Neural progenitor cell (in vitro differentiated cells): ENCODE measurements around the gene OR52A5. TPM values are rescaled to one million over a fixed set of nuclear protein-coding genes. Genes with fewer than 3 reads are reported as not detected.
"Not testable (repeated sequence)": the region's sequence is repeated elsewhere in the genome, so short reads cannot be mapped to it uniquely, and the experiment has no call there.

ENCODE experiments used
- DNase-seq: peaks from one replicate; pipeline ENCODE4 v3.0.0-alpha.2; 2016; ENCODE audit warnings: low spot score
- H2AFZ ChIP-seq: fragments of 200-600 bp; sonication (generic); replicated peaks from 2 replicates; pipeline ENCODE4 v1.6.1; 2016; ENCODE audit warnings: antibody characterized with exemption
- H3F3A ChIP-seq: fragments of 200-600 bp; sonication (generic); 2 replicates; pipeline ENCODE4 v1.6.1; 2016; ENCODE audit warnings: antibody characterized with exemption, low read depth
- H3K27ac ChIP-seq: fragments of 200-600 bp; sonication (generic); 2 replicates; pipeline ENCODE4 v1.5.1; 2016; ENCODE audit warnings: mild to moderate bottlenecking
- H3K27me3 ChIP-seq: fragments of 200-600 bp; sonication (generic); 2 replicates; pipeline ENCODE4 v1.6.1; 2016; ENCODE audit warnings: mild to moderate bottlenecking, moderate library complexity
- H3K36me3 ChIP-seq: fragments of 200-600 bp; sonication (generic); 2 replicates; pipeline ENCODE4 v1.5.1; 2016
- H3K4me1 ChIP-seq: fragments of 200-600 bp; sonication (generic); 2 replicates; pipeline ENCODE4 v1.6.1; 2016; ENCODE audit warnings: mixed run types
- H3K4me2 ChIP-seq: fragments of 200-600 bp; sonication (generic); 2 replicates; pipeline ENCODE4 v1.6.1; 2016
- H3K4me3 ChIP-seq: fragments of 200-600 bp; sonication (generic); 2 replicates; pipeline ENCODE4 v1.5.1; 2016
- H3K79me2 ChIP-seq: fragments of 200-600 bp; sonication (generic); 2 replicates; pipeline ENCODE4 v1.6.1; 2016; ENCODE audit warnings: low read depth
- H3K9ac ChIP-seq: fragments of 200-600 bp; sonication (generic); 2 replicates; pipeline ENCODE4 v1.6.1; 2016
- H3K9me3 ChIP-seq: fragments of 200-600 bp; sonication (generic); 2 replicates; pipeline ENCODE4 v1.5.1; 2016; ENCODE audit warnings: low read depth
- H4K20me1 ChIP-seq: fragments of 200-600 bp; sonication (generic); 2 replicates; pipeline ENCODE4 v1.6.1; 2016; ENCODE audit warnings: low read depth
- H3K27ac Mint-ChIP-seq: 3 replicates; pipeline ENCODE4 v1.8.0; 2021; ENCODE audit warnings: mixed read lengths
- H3K27me3 Mint-ChIP-seq: 2 replicates; pipeline ENCODE4 v1.8.0; 2022; ENCODE audit warnings: low read depth, mild to moderate bottlenecking, inconsistent platforms, moderate library complexity, mixed read lengths; ENCODE audit not compliant: insufficient read depth
- H3K36me3 Mint-ChIP-seq: 3 replicates; pipeline ENCODE4 v1.8.0; 2021; ENCODE audit warnings: mixed read lengths
- H3K4me1 Mint-ChIP-seq: 3 replicates; pipeline ENCODE4 v1.8.0; 2021; ENCODE audit warnings: mixed read lengths
- H3K4me3 Mint-ChIP-seq: 3 replicates; pipeline ENCODE4 v1.8.0; 2021; ENCODE audit warnings: mild to moderate bottlenecking, moderate library complexity, mixed read lengths
- H3K9me3 Mint-ChIP-seq: 3 replicates; pipeline ENCODE4 v1.8.0; 2020; ENCODE audit warnings: mixed read lengths
- CTCF ChIP-seq: fragments of 200-600 bp; sonication (generic); IDR thresholded peaks from 2 replicates; pipeline ENCODE4 v1.5.1; 2017; ENCODE audit warnings: antibody characterized with exemption, mild to moderate bottlenecking
- EZH2 ChIP-seq: fragments of 200-600 bp; sonication (generic); IDR thresholded peaks from 2 replicates; pipeline ENCODE4 v1.6.1; 2017; ENCODE audit warnings: antibody characterized with exemption, mild to moderate bottlenecking, moderate library complexity
- EZH2phosphoT487 ChIP-seq: fragments of 200-600 bp; sonication (generic); IDR thresholded peaks from 2 replicates; pipeline ENCODE4 v1.6.1; 2017; ENCODE audit warnings: antibody characterized with exemption
- total RNA-seq: library from RNA; depleted of rRNA; stranded (reverse); fragments of >200 nt; gene quantifications from 2 replicates; pipeline ENCODE4 v1.2.3, GENCODE V29; 2015; ENCODE audit warnings: low replicate concordance

OR52A5 gene
- total RNA-seq, 1 donor from 2014 or later = not detected

GRCh38 chr11:5151713-5152153, 13.6 kb upstream of the OR52A5 start:
- Histone ChIP-seq H2AFZ (no peak overlapping the region), H3K4me3 (no peak overlapping the region), H3K27ac (no peak overlapping the region), H3K79me2 (no peaks in the 10 kb centered on the region), H3K9ac (no peak overlapping the region), H3K36me3 (no peaks in the 10 kb centered on the region), H3F3A (no peaks in the 10 kb centered on the region), H3K4me2 (no peak overlapping the region), H3K9me3 (no peaks in the 10 kb centered on the region), H3K27me3 (no peaks in the 10 kb centered on the region), H3K4me1 (no peaks in the 10 kb centered on the region), H4K20me1 (no peaks in the 10 kb centered on the region)
- Mint-ChIP-seq H3K9me3 (no peaks in the 10 kb centered on the region), H3K36me3 (no peaks in the 10 kb centered on the region), H3K27ac (no peak overlapping the region), H3K4me3 (no peak overlapping the region), H3K4me1 (no peaks in the 10 kb centered on the region), H3K27me3 (no peaks in the 10 kb centered on the region)
- TF ChIP-seq EZH2 = no peak
- no peak for TF ChIP-seq CTCF
- TF ChIP-seq EZH2phosphoT487 = no peak
- DNase-seq = no peak

- H3K9me3 Mint-ChIP-seq, H3K9me3 ChIP-seq, H3K4me1 Mint-ChIP-seq, H3K36me3 Mint-ChIP-seq, H2AFZ ChIP-seq, H3K4me1 ChIP-seq, H3K27me3 Mint-ChIP-seq, H3K36me3 ChIP-seq, H3K4me2 ChIP-seq, H3K27ac Mint-ChIP-seq, H3K9ac ChIP-seq, H3K4me3 ChIP-seq, H4K20me1 ChIP-seq, H3K79me2 ChIP-seq, H3K4me3 Mint-ChIP-seq, H3K27ac ChIP-seq, H3F3A ChIP-seq, DNase-seq, H3K27me3 ChIP-seq: not testable (repeated sequence)
These were observed 6.0 kb upstream of the OR52A5 start for GRCh38 chr11:5144206-5144605.

GRCh38 chr11:5137014-5137413, 1.1 kb downstream of the OR52A5 start:
- Mint-ChIP-seq H3K4me3 (no peak overlapping the region), H3K27me3 (no peaks in the 10 kb centered on the region), H3K36me3 (no peaks in the 10 kb centered on the region), H3K9me3 (no peaks in the 10 kb centered on the region), H3K4me1 (no peaks in the 10 kb centered on the region), H3K27ac (no peak overlapping the region)
- TF ChIP-seq EZH2 (no peak), CTCF (no peak), EZH2phosphoT487 (no peak)
- Histone ChIP-seq H3K4me2 (no peak overlapping the region), H3K27ac (no peak overlapping the region), H3K4me3 (no peak overlapping the region), H3K9me3 (no peaks in the 10 kb centered on the region), H4K20me1 (no peaks in the 10 kb centered on the region), H3K36me3 (no peaks in the 10 kb centered on the region), H3K9ac (no peak overlapping the region), H3K79me2 (no peaks in the 10 kb centered on the region), H3K27me3 (no peaks in the 10 kb centered on the region), H2AFZ (no peak overlapping the region), H3F3A (no peaks in the 10 kb centered on the region), H3K4me1 (no peaks in the 10 kb centered on the region)
- DNase-seq = no peak

GRCh38 chr11:5136261-5136660, 1.9 kb downstream of the OR52A5 start:
- Histone ChIP-seq H3K4me1 (no peaks in the 10 kb centered on the region), H3K36me3 (no peaks in the 10 kb centered on the region), H3K27ac (no peak overlapping the region), H3K79me2 (no peaks in the 10 kb centered on the region), H3K4me2 (no peak overlapping the region), H3K27me3 (no peaks in the 10 kb centered on the region), H3F3A (no peaks in the 10 kb centered on the region), H3K9me3 (no peaks in the 10 kb centered on the region), H4K20me1 (no peaks in the 10 kb centered on the region), H3K9ac (no peak overlapping the region), H2AFZ (no peak overlapping the region), H3K4me3 (no peak overlapping the region)
- H3K27ac Mint-ChIP-seq = no peak overlapping the region
- no peaks in the 10 kb centered on the region for H3K27me3 Mint-ChIP-seq
- H3K4me1 Mint-ChIP-seq = no peaks in the 10 kb centered on the region
- H3K36me3 Mint-ChIP-seq = no peaks in the 10 kb centered on the region
- no peaks in the 10 kb centered on the region for H3K9me3 Mint-ChIP-seq
- no peak for DNase-seq
- TF ChIP-seq EZH2phosphoT487 (no peak), EZH2 (no peak), CTCF (no peak)
- no peak overlapping the region for H3K4me3 Mint-ChIP-seq
